Measurements from ENCODE around the gene LINC00305.

GRCh38 chr18:64042728-64043358, 106.0 kb downstream of the LINC00305 start:
- TF ChIP-seq CTCF (IDR thresholded peaks at IDR 0.05; ENCODE audit: borderline replicate concordance, extremely low read depth, low read length, poor library complexity, severe bottlenecking) (no peak), EZH2 (IDR thresholded peaks at IDR 0.05; ENCODE audit: borderline replicate concordance, low read depth, low read length, severe bottlenecking) (no peak)
